SK-N-SH (cell line): ENCODE results near the gene SLC6A9. TPM values are rescaled to one million over a fixed set of nuclear protein-coding genes. Genes with fewer than 3 reads are reported as not detected.
A peak's percentile ranks its signal among the peaks of the same experiment; 100 is the strongest.

Experiments used
- CTCF ChIA-PET: fragments of 300-600, 350-600 bp; formaldehyde crosslinking; extraction: SDS; loops from one replicate; lab custom pipeline; 2021; lab: Yijun Ruan, JAX
- POLR2A ChIA-PET: fragments of 350-600 bp; sonication (Branson Sonifier 250); formaldehyde crosslinking; extraction: SDS; loops from one replicate; lab custom pipeline; 2020; ENCODE audit warnings: antibody characterized with exemption, inconsistent platforms; lab: Yijun Ruan, JAX
- DNase-seq: peaks from one replicate; pipeline ENCODE4 v3.0.0; 2012
- H2AFZ ChIP-seq: fragments of 200-600 bp; sonication (generic); 2 replicates; pipeline ENCODE4 v1.8.1; 2016; ENCODE audit warnings: antibody characterized with exemption, mild to moderate bottlenecking, low read depth
- H3F3A ChIP-seq: fragments of 200-600 bp; sonication (generic); replicated peaks from 2 replicates; pipeline ENCODE3; 2016; ENCODE audit warnings: antibody characterized with exemption, mild to moderate bottlenecking; ENCODE audit not compliant: insufficient read depth
- H3K27ac ChIP-seq, 2 experiments: fragments of 200-500 bp in 1 of 2; fragments of 200-600 bp in 1 of 2; sonication (Bioruptor generic) in 1 of 2; sonication (generic), shearing (Covaris generic) in 1 of 2; 2 replicates each; pipeline versions ENCODE4 v1.5.1 to v1.6.1; 2014 to 2016; ENCODE audit warnings: low read depth in 2 of 2, inconsistent platforms in 1 of 2, low read length in 1 of 2, mild to moderate bottlenecking in 1 of 2, mixed read lengths in 1 of 2
- H3K27me3 ChIP-seq: fragments of 200-600 bp; sonication (generic), shearing (Covaris generic); 2 replicates; pipeline ENCODE4 v1.6.1; 2016; ENCODE audit warnings: mixed run types; ENCODE audit not compliant: insufficient read depth
- H3K36me3 ChIP-seq, 2 experiments: fragments of 200-500 bp in 1 of 2; fragments of 200-600 bp in 1 of 2; sonication (Bioruptor generic) in 1 of 2; sonication (generic) in 1 of 2; replicated peaks in 1 of 2; 2 replicates each; pipeline versions ENCODE3 to v1.5.1; 2014 to 2016; ENCODE audit warnings: low read length in 1 of 2, mild to moderate bottlenecking in 1 of 2; ENCODE audit not compliant: insufficient read depth in 2 of 2, control insufficient read depth in 1 of 2
- H3K4me1 ChIP-seq, 2 experiments: fragments of 200-500 bp in 1 of 2; fragments of 200-600 bp in 1 of 2; sonication (Bioruptor generic) in 1 of 2; sonication (generic), shearing (Covaris generic) in 1 of 2; 2 replicates each; pipeline versions ENCODE4 v1.5.1 to v1.6.1; 2014 to 2016; ENCODE audit warnings: low read depth in 1 of 2, low read length in 1 of 2, mixed run types in 1 of 2; ENCODE audit not compliant: insufficient read depth in 2 of 2, control insufficient read depth in 1 of 2
- H3K4me2 ChIP-seq: fragments of 200-600 bp; sonication (generic), shearing (Covaris generic); 2 replicates; pipeline ENCODE4 v1.6.1; 2017; ENCODE audit warnings: mixed run types
- H3K4me3 ChIP-seq, 2 experiments: fragments of 200-500 bp in 1 of 2; fragments of 200-600 bp in 1 of 2; sonication (Bioruptor generic) in 1 of 2; sonication (generic), shearing (Covaris generic) in 1 of 2; 2 replicates each; pipeline versions ENCODE4 v1.5.1 to v1.8.1; 2014 to 2016; ENCODE audit warnings: low read depth in 2 of 2, inconsistent platforms in 1 of 2, low read length in 1 of 2, mild to moderate bottlenecking in 1 of 2, mixed read lengths in 1 of 2, moderate library complexity in 1 of 2
- H3K79me2 ChIP-seq: fragments of 200-600 bp; sonication (generic); 2 replicates; pipeline ENCODE4 v1.8.1; 2017; ENCODE audit warnings: mild to moderate bottlenecking; ENCODE audit not compliant: insufficient read depth
- H3K9ac ChIP-seq: fragments of 200-600 bp; sonication (generic); 2 replicates; pipeline ENCODE4 v1.6.1; 2017; ENCODE audit warnings: mixed run types
- H3K9me2 ChIP-seq: fragments of 200-600 bp; sonication (generic); 2 replicates; pipeline ENCODE4 v1.6.1; 2017; ENCODE audit warnings: mixed run types
- H3K9me3 ChIP-seq: fragments of 200-600 bp; sonication (generic); 2 replicates; pipeline ENCODE4 v1.6.1; 2017; ENCODE audit warnings: mixed run types, mild to moderate bottlenecking, moderate library complexity
- H4K20me1 ChIP-seq: fragments of 200-600 bp; sonication (generic); 2 replicates; pipeline ENCODE4 v1.6.1; 2017; ENCODE audit warnings: mild to moderate bottlenecking, mixed run types; ENCODE audit not compliant: insufficient read depth
- ELF1 ChIP-seq: IDR thresholded peaks from 2 replicates; pipeline ENCODE4 v1.4.0; 2012
- EZH2phosphoT487 ChIP-seq: fragments of 200-600 bp; sonication (generic); IDR thresholded peaks from 2 replicates; pipeline ENCODE4 v1.6.1; 2017; ENCODE audit warnings: low read depth, mixed run types, mild to moderate bottlenecking, antibody characterized with exemption, moderate library complexity, borderline replicate concordance
- FOSL2 ChIP-seq: IDR thresholded peaks from 2 replicates; pipeline ENCODE4 v1.4.0; 2012; ENCODE audit warnings: low read depth, mild to moderate bottlenecking, moderate library complexity, borderline replicate concordance
- GATA2 ChIP-seq: sonication (generic); formaldehyde crosslinking; IDR thresholded peaks from 2 replicates; pipeline ENCODE4 v1.5.0; 2020; ENCODE audit warnings: mild to moderate bottlenecking, missing genetic modification reagents
- IRF3 ChIP-seq: fragments of 150-350 bp; IDR thresholded peaks from 2 replicates; pipeline ENCODE4 v1.6.1; 2016; ENCODE audit warnings: mild to moderate bottlenecking, low read depth, low read length
- JUND ChIP-seq: IDR thresholded peaks from 2 replicates; pipeline ENCODE4 v1.4.0; 2012
- MAX ChIP-seq: IDR thresholded peaks from 2 replicates; pipeline ENCODE4 v1.4.0; 2012; ENCODE audit warnings: low read depth
- MXI1 ChIP-seq: IDR thresholded peaks from 2 replicates; pipeline ENCODE4 v1.6.1; 2012; ENCODE audit warnings: mild to moderate bottlenecking, low read depth, low read length, improper control_type of control experiment
- NRF1 ChIP-seq: IDR thresholded peaks from 2 replicates; pipeline ENCODE4 v1.6.1; 2012; ENCODE audit warnings: low read depth, mild to moderate bottlenecking, low read length
- PBX3 ChIP-seq: IDR thresholded peaks from 2 replicates; pipeline ENCODE4; 2012
- POLR2AphosphoS5 ChIP-seq: IDR thresholded peaks from 2 replicates; pipeline ENCODE4 v1.6.1; 2012; ENCODE audit warnings: low read depth, low read length
- RAD21 ChIP-seq: IDR thresholded peaks from 2 replicates; pipeline ENCODE4 v1.6.1; 2012; ENCODE audit warnings: mild to moderate bottlenecking, low read length
- REST ChIP-seq: IDR thresholded peaks from 2 replicates; pipeline ENCODE4 v1.6.1; 2012; ENCODE audit warnings: mild to moderate bottlenecking, low read depth, low read length, moderate library complexity
- RFX5 ChIP-seq: IDR thresholded peaks from 2 replicates; pipeline ENCODE4 v1.6.1; 2012; ENCODE audit warnings: mild to moderate bottlenecking, improper control_type of control experiment, low read length
- RXRA ChIP-seq: IDR thresholded peaks from 2 replicates; pipeline ENCODE4 v1.4.0; 2012; ENCODE audit warnings: low read depth, mild to moderate bottlenecking, borderline replicate concordance
- SIN3A ChIP-seq: IDR thresholded peaks from 2 replicates; pipeline ENCODE4 v1.6.1; 2012; ENCODE audit warnings: low read depth, mild to moderate bottlenecking, low read length, moderate library complexity, borderline replicate concordance
- SMC3 ChIP-seq: IDR thresholded peaks from 2 replicates; pipeline ENCODE4 v1.6.1; 2012; ENCODE audit warnings: low read depth, low read length, improper control_type of control experiment
- TAF1 ChIP-seq: IDR thresholded peaks from 2 replicates; pipeline ENCODE4 v1.6.1; 2012; ENCODE audit warnings: low read depth, mild to moderate bottlenecking, low read length, moderate library complexity, borderline replicate concordance
- TCF12 ChIP-seq: IDR thresholded peaks from 2 replicates; pipeline ENCODE4 v1.4.0; 2012
- TEAD4 ChIP-seq: IDR thresholded peaks from 2 replicates; pipeline ENCODE4 v1.4.0; 2012; ENCODE audit warnings: mild to moderate bottlenecking, borderline replicate concordance; ENCODE audit not compliant: insufficient read depth
- USF2 ChIP-seq: fragments of 150-350 bp; IDR thresholded peaks from 2 replicates; pipeline ENCODE4 v1.6.1; 2017; ENCODE audit warnings: antibody characterized with exemption, low read length, low read depth, borderline replicate concordance
- YY1 ChIP-seq: IDR thresholded peaks from 2 replicates; pipeline ENCODE4 v1.4.0; 2012; ENCODE audit warnings: low read depth, mild to moderate bottlenecking
- ZBTB33 ChIP-seq: IDR thresholded peaks from 2 replicates; pipeline ENCODE4 v1.4.0; 2012; ENCODE audit warnings: low read depth, borderline replicate concordance
- WGBS: methylation state at CpG from one replicate; pipeline ENCODE4 v1.1.6; 2017; ENCODE audit warnings: low lambda C conversion rate; 5-methylcytosine and 5-hydroxymethylcytosine counted together
- polyA plus RNA-seq, 3 experiments: library from polyadenylated mRNA; depleted of rRNA; stranded (reverse); fragments of >200 nt; gene quantifications; 2 replicates each; pipeline ENCODE4 v1.2.3, GENCODE V29; 2012

SLC6A9 gene
- polyA plus RNA-seq, 1 of the 3 experiments (the other 2 are of a cell fraction), result 3.9 TPM

GRCh38 chr1:43969746-43970466, 61.4 kb downstream of the SLC6A9 start, which contains the start of gene DPH2:
TSS of gene DPH2 (plus strand) at chr1:43970010. CDS start at chr1:43970176, 166 bp downstream.
- H3F3A ChIP-seq, result peaks cover 14% of the 10 kb centered on the region
- H3K4me2 ChIP-seq, result peak within 1 kb of the TSS; percentile 95
- H3K4me1 ChIP-seq, result peaks cover 3 to 23% of the 10 kb centered on the region in 2 experiments; a peak in 1 of 4 replicates
- peak within 1 kb of the TSS; percentile 90 for H2AFZ ChIP-seq
- peaks cover 0 to 38% of the 10 kb centered on the region in 2 experiments for H3K36me3 ChIP-seq
- peak within 1 kb of the TSS; percentile 32 to 65; a peak in 3 of 4 replicates for H3K27ac ChIP-seq
- no peaks in the 10 kb centered on the region for H3K9me2 ChIP-seq
- peak within 1 kb of the TSS; percentile 82 for H3K9ac ChIP-seq
- WGBS, result 2% methylated on average over 14 of the region's 47 CpGs
- H3K79me2 ChIP-seq, result peaks cover 19% of the 10 kb centered on the region
- peak within 1 kb of the TSS; percentile 98 to 100 for H3K4me3 ChIP-seq
- H3K9me3 ChIP-seq, result no peaks in the 10 kb centered on the region
- ChIA-PET CTCF (interaction anchor here (0.6 to 1.2 kb wide), 4 partner anchors 35 to 440 kb away, joined by 3 to 4 read pairs (median 3); no protein-coding TSS in a partner anchor), POLR2A (interaction anchor here (0.9 to 1.4 kb wide), 4 partner anchors 8 to 61 kb away, joined by 3 to 4 read pairs (median 3); no protein-coding TSS in a partner anchor)
- H3K27me3 ChIP-seq, result no peaks in the 10 kb centered on the region
- H4K20me1 ChIP-seq, result no peaks in the 10 kb centered on the region
- DNase-seq, result peak; percentile 96
- TF ChIP-seq YY1, result peak; percentile 77; the same call in 1 of the 2 replicates
- no peak for TF ChIP-seq NRF1
- no peak for TF ChIP-seq RXRA
- no peak for TF ChIP-seq GATA2 (CRISPR knock-in tag)
- TF ChIP-seq SMC3, result no peak
- TF ChIP-seq RAD21, result no peak
- TF ChIP-seq FOSL2, result no peak
- peak; percentile 39; the same call in 1 of the 2 replicates for TF ChIP-seq RFX5
- TF ChIP-seq TEAD4, result no peak
- TF ChIP-seq POLR2AphosphoS5, result peak; percentile 64
- no peak for TF ChIP-seq PBX3
- no peak for TF ChIP-seq USF2
- TF ChIP-seq ZBTB33, result no peak
- TF ChIP-seq EZH2phosphoT487, result no peak
- peak; percentile 99 for TF ChIP-seq MXI1
- 0 out of 2 replicates have a peak, but pooled peaks have one; percentile 1 for TF ChIP-seq REST
- peak; percentile 53; the same call in 1 of the 2 replicates for TF ChIP-seq TAF1
- peak; percentile 93 for TF ChIP-seq SIN3A
- TF ChIP-seq IRF3, result peak; percentile 60
- no peak for TF ChIP-seq JUND
- TF ChIP-seq MAX, result peak; percentile 99
- no peak for TF ChIP-seq TCF12
- TF ChIP-seq ELF1, result peak; percentile 80
